Measurements from ENCODE around the gene SOHLH2.

GRCh38 chr13:36131222-36131930 is 83.0 kb downstream of the SOHLH2 start, which contains the start of gene DCLK1:
- TF ChIP-seq CTCF (conservative IDR thresholded peaks at IDR 0.05; ENCODE audit: low read depth, low read length) (no peak), EZH2 (IDR thresholded peaks at IDR 0.05; ENCODE audit: borderline replicate concordance, low read depth, low read length, poor library complexity, severe bottlenecking) (no peak)
